Stomach smooth muscle (tissue), 2 donors: ENCODE measurements around the gene USP7.

Experiments
- H3K27ac ChIP-seq: one replicate; pipeline ENCODE4 v1.7.0; 2013; ENCODE audit warnings: mild to moderate bottlenecking, low read length, inconsistent platforms
- H3K27me3 ChIP-seq, 2 donors: one replicate each; pipeline ENCODE4 v1.7.0; 2013; ENCODE audit warnings: low read length in 2 of 2; ENCODE audit not compliant: insufficient read depth in 2 of 2, control insufficient read depth in 1 of 2
- H3K36me3 ChIP-seq, 2 donors: one replicate each; pipeline ENCODE4 v1.7.0; 2013; ENCODE audit warnings: low read length in 2 of 2; ENCODE audit not compliant: control insufficient read depth in 2 of 2, insufficient read depth in 2 of 2
- H3K4me1 ChIP-seq: one replicate; pipeline ENCODE4 v1.7.0; 2013; ENCODE audit warnings: low read length; ENCODE audit not compliant: control insufficient read depth, insufficient read depth
- H3K4me3 ChIP-seq, 2 donors: one replicate each; pipeline ENCODE4 v1.7.0; 2013; ENCODE audit warnings: low read length in 2 of 2
- H3K9ac ChIP-seq, 2 donors: one replicate each; pipeline ENCODE4 v1.7.0; 2013; ENCODE audit warnings: low read length in 2 of 2, mild to moderate bottlenecking in 1 of 2
- H3K9me3 ChIP-seq, 2 donors: one replicate each; pipeline ENCODE4 v1.7.0; 2013; ENCODE audit warnings: low read length in 2 of 2; ENCODE audit not compliant: control insufficient read depth in 2 of 2
- donor health status: healthy.
- donor health status: Pancreatic carcinoma.

Gene USP7

DNA sequence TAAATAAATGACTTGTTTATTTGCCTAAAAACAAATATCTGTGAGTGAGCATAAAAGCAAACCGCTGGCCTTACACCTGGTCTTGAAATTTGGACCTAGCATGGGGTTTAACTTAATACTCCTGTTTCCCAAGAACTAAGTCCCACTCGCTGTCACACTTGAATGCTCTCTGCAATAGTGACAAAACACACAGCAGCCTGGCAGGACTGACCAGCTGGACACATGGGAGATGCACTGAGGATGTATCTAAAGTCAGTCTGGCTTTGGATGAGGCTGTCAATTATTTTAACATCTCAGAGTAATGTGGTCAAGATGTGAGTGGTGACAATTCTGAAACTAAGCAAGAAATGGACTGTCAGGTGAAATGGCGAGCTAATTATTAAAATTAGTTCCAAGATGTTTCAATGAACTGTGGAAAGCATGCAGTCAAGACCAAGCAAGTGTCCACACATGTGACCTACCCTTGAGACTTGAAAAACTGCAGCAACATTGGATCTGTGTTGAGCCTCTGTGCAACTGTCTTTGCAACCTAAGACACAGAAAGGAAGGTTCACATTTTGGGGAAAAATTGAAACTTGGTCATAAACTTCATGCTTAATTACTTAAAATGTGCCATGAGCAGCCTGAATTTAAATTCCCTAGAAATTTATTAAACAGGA lies 64.9 kb downstream of the USP7 start:
- Histone ChIP-seq H3K36me3 (peaks cover 79 to 82% of the 10 kb centered on the region in 2 donors), H3K9me3 (no peaks in the 10 kb centered on the region), H3K27me3 (no peaks in the 10 kb centered on the region), H3K27ac (no peak overlapping the region), H3K9ac (no peak overlapping the region), H3K4me1 (no peaks in the 10 kb centered on the region), H3K4me3 (no peak overlapping the region)

GRCh38 chr16:8894736-8895334 lies 68.9 kb downstream of the USP7 start:
- no peaks in the 10 kb centered on the region for H3K27me3 ChIP-seq
- no peaks in the 10 kb centered on the region for H3K9me3 ChIP-seq
- H3K36me3 ChIP-seq, result peaks cover 73% of the 10 kb centered on the region in 2 donors
- H3K9ac ChIP-seq, result no peak overlapping the region
- H3K4me3 ChIP-seq, result no peak overlapping the region
- no peak overlapping the region for H3K27ac ChIP-seq
- H3K4me1 ChIP-seq, result peaks cover 2% of the 10 kb centered on the region

GRCh38 chr16:8893976-8894690 lies 69.6 kb downstream of the USP7 start:
- peaks cover 66 to 67% of the 10 kb centered on the region in 2 donors for H3K36me3 ChIP-seq
- no peak overlapping the region for H3K4me3 ChIP-seq
- H3K27ac ChIP-seq, result no peak overlapping the region
- peaks cover 2% of the 10 kb centered on the region for H3K4me1 ChIP-seq
- no peaks in the 10 kb centered on the region for H3K27me3 ChIP-seq
- H3K9ac ChIP-seq, result no peak overlapping the region
- H3K9me3 ChIP-seq, result no peaks in the 10 kb centered on the region

DNA sequence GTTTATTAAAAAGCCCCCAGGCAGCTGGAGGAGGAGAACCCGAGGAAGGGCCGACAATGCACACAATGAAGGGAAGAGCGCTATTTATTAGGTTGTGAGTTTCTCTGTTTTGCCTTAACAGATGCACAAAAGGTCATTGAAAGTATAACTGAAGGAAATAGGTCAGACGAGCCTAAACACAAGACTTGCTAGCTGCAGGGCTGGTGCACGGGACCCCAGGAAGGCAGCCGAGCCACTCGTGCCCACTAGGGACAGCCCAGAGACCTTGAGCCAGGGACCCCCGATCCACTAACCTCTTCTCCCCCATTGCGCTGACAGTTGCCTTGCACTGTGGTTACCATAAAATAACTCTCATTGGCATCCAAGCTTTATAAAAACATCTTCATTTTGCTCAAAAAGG lies 70.3 kb downstream of the USP7 start:
- H3K36me3 ChIP-seq, result peaks cover 59 to 60% of the 10 kb centered on the region in 2 donors
- no peak overlapping the region for H3K27ac ChIP-seq
- no peak overlapping the region for H3K9ac ChIP-seq
- H3K27me3 ChIP-seq, result no peaks in the 10 kb centered on the region
- no peak overlapping the region for H3K4me3 ChIP-seq
- peaks cover 2% of the 10 kb centered on the region for H3K4me1 ChIP-seq
- no peaks in the 10 kb centered on the region for H3K9me3 ChIP-seq

GRCh38 chr16:8892101-8892575 lies 71.6 kb downstream of the USP7 start:
- Histone ChIP-seq H3K36me3 (peaks cover 50 to 54% of the 10 kb centered on the region in 2 donors), H3K4me1 (peaks cover 14% of the 10 kb centered on the region), H3K4me3 (no peak overlapping the region), H3K27ac (no peak overlapping the region), H3K27me3 (no peaks in the 10 kb centered on the region), H3K9ac (no peak overlapping the region), H3K9me3 (no peaks in the 10 kb centered on the region)

DNA sequence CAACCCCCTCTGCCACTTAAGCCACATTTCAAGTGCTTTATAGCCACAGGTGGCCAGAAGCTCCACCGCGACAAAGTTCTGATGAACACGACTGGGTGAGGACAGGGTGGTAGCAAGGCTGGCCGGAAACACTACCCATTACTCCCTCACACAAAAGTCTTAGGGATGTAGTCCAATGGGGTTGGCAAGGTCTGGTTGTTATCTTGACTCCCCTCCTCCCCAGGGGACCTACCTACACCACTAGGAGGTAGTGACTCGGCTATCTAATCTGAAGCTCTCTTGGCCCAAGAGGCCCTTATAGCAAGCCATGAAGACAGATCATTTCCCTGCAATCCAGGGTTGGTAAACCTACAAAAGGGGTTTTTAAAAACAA lies 73.2 kb downstream of the USP7 start:
- H3K9ac ChIP-seq, result no peak overlapping the region
- H3K4me3 ChIP-seq, result no peak overlapping the region
- no peaks in the 10 kb centered on the region for H3K9me3 ChIP-seq
- peaks cover 20% of the 10 kb centered on the region for H3K4me1 ChIP-seq
- no peak overlapping the region for H3K27ac ChIP-seq
- H3K36me3 ChIP-seq, result peaks cover 39 to 43% of the 10 kb centered on the region in 2 donors
- H3K27me3 ChIP-seq, result peaks cover 0 to 1% of the 10 kb centered on the region in 2 donors

GRCh38 chr16:8889893-8890548 lies 73.7 kb downstream of the USP7 start:
- Histone ChIP-seq H3K9me3 (no peaks in the 10 kb centered on the region), H3K9ac (no peak overlapping the region), H3K36me3 (peaks cover 34 to 42% of the 10 kb centered on the region in 2 donors), H3K4me1 (peaks cover 22% of the 10 kb centered on the region), H3K27me3 (peaks cover under 1 to 3% of the 10 kb centered on the region in 2 donors), H3K4me3 (no peak overlapping the region), H3K27ac (no peak overlapping the region)

GRCh38 chr16:8888951-8889892 lies 74.5 kb downstream of the USP7 start:
- no peaks in the 10 kb centered on the region for H3K9me3 ChIP-seq
- peaks cover 26 to 35% of the 10 kb centered on the region in 2 donors for H3K36me3 ChIP-seq
- peaks cover 3% of the 10 kb centered on the region in 2 donors for H3K27me3 ChIP-seq
- no peak overlapping the region for H3K27ac ChIP-seq
- H3K4me3 ChIP-seq, result no peak overlapping the region
- peaks cover 22% of the 10 kb centered on the region for H3K4me1 ChIP-seq
- H3K9ac ChIP-seq, result no peak overlapping the region

DNA sequence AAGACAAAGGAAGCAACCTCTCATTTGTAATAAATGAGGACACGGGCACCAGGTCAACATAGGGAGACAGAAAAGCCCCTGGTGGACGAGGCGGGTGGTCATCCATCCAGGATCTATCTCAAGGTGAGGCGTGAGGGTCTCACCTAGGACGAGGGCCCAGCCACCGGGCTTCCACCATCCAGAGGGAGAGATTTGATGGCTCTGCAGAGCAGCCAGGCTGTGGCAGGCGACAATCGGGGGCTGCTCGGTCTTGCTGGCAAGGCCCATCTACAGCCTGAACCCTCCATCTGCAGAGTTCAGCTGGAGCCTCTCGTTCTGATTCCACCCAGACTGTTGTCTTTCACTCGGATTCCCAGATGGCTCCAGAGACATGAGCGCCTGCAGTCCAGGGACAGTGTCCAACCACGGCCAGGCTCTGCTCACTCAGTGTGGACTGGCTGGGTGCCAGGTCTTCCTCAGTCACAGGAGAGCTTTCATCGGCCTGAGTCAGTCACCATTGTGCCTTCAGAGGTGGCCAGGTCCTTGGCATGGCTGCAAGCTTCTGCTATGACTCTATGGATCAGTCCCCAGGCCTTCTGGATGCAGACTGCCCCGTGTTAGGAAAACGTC lies 75.7 kb downstream of the USP7 start:
- no peak overlapping the region for H3K4me3 ChIP-seq
- H3K9ac ChIP-seq, result no peak overlapping the region
- H3K4me1 ChIP-seq, result peaks cover 20% of the 10 kb centered on the region
- no peak overlapping the region for H3K27ac ChIP-seq
- H3K27me3 ChIP-seq, result peaks cover 3 to 5% of the 10 kb centered on the region in 2 donors
- peaks cover 15 to 24% of the 10 kb centered on the region in 2 donors for H3K36me3 ChIP-seq
- no peaks in the 10 kb centered on the region for H3K9me3 ChIP-seq
